ENCODE results near the gene ABHD1. TPM values are rescaled to one million over a fixed set of nuclear protein-coding genes. Genes with fewer than 3 reads are reported as not detected.
"Not testable (repeated sequence)": the region's sequence is repeated elsewhere in the genome, so short reads cannot be mapped to it uniquely, and the experiment has no call there.

ABHD1 gene
- total RNA-seq, 1 donor from 2014 or later, result not detected

- no peaks in the 10 kb centered on the region for H3K27me3 ChIP-seq (ENCODE audit: control insufficient read depth in 3 of 3, insufficient read depth in 3 of 3, low read length in 3 of 3)
- H3K9ac ChIP-seq (ENCODE audit: low read depth in 1 of 3, low read length in 3 of 3), result peak overlapping the region in 1 of 3 donors; percentile 25
- no peaks in the 10 kb centered on the region for H3K9me3 ChIP-seq (ENCODE audit: control insufficient read depth in 3 of 3, low read length in 3 of 3)
- no peaks in the 10 kb centered on the region for H3K36me3 ChIP-seq (ENCODE audit: control insufficient read depth in 3 of 3, insufficient read depth in 3 of 3, low read length in 3 of 3)
- H3K4me3 ChIP-seq (ENCODE audit: low read length in 3 of 3), result no peak overlapping the region
- H3K4me1 ChIP-seq (ENCODE audit: control insufficient read depth in 3 of 3, insufficient read depth in 3 of 3, low read length in 3 of 3), result no peaks in the 10 kb centered on the region
- H3K27ac ChIP-seq (ENCODE audit: low read depth, low read length), result no peak overlapping the region
Measured at GRCh38 chr2:27108221-27108620, 15.4 kb upstream of the ABHD1 start.

DNA sequence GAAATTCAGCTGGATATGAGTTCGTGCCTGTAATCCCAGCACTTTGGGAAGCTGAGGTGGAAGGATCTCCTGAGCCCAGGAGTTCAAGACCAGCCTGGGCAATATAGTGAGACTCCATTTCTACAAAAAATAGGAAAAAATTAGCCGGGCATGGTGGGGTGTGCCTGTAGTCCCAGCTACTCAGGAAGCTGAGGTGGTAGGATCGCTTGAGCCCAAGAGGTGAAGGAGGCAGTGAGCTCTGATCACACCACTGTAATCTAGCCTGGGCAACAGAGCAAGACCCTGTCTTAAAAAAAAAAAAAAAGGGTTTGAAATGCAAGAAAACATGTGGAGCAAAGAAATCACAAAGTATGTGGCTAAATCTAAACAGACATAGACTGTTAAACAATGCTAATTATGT, 14.5 kb upstream of the ABHD1 start:
- Histone ChIP-seq H3K4me1 (ENCODE audit: control insufficient read depth in 3 of 3, insufficient read depth in 3 of 3, low read length in 3 of 3) (no peaks in the 10 kb centered on the region), H3K27ac (ENCODE audit: low read depth, low read length) (no peak overlapping the region), H3K9ac (ENCODE audit: low read depth in 1 of 3, low read length in 3 of 3) (no peak overlapping the region), H3K9me3 (ENCODE audit: control insufficient read depth in 3 of 3, low read length in 3 of 3) (no peaks in the 10 kb centered on the region), H3K27me3 (ENCODE audit: control insufficient read depth in 3 of 3, insufficient read depth in 3 of 3, low read length in 3 of 3) (no peaks in the 10 kb centered on the region), H3K4me3 (ENCODE audit: low read length in 3 of 3) (no peak overlapping the region), H3K36me3 (ENCODE audit: control insufficient read depth in 3 of 3, insufficient read depth in 3 of 3, low read length in 3 of 3) (no peaks in the 10 kb centered on the region)

- not testable (repeated sequence) for H3K36me3 ChIP-seq (ENCODE audit: control insufficient read depth in 3 of 3, insufficient read depth in 3 of 3, low read length in 3 of 3); H3K27me3 ChIP-seq (ENCODE audit: control insufficient read depth in 3 of 3, insufficient read depth in 3 of 3, low read length in 3 of 3); H3K27ac ChIP-seq (ENCODE audit: low read depth, low read length); H3K4me3 ChIP-seq (ENCODE audit: low read length in 3 of 3); H3K9ac ChIP-seq (ENCODE audit: low read depth in 1 of 3, low read length in 3 of 3); H3K4me1 ChIP-seq (ENCODE audit: control insufficient read depth in 3 of 3, insufficient read depth in 3 of 3, low read length in 3 of 3); H3K9me3 ChIP-seq (ENCODE audit: control insufficient read depth in 3 of 3, low read length in 3 of 3)
Measured at GRCh38 chr2:27110603-27111352, 12.8 kb upstream of the ABHD1 start.

DNA sequence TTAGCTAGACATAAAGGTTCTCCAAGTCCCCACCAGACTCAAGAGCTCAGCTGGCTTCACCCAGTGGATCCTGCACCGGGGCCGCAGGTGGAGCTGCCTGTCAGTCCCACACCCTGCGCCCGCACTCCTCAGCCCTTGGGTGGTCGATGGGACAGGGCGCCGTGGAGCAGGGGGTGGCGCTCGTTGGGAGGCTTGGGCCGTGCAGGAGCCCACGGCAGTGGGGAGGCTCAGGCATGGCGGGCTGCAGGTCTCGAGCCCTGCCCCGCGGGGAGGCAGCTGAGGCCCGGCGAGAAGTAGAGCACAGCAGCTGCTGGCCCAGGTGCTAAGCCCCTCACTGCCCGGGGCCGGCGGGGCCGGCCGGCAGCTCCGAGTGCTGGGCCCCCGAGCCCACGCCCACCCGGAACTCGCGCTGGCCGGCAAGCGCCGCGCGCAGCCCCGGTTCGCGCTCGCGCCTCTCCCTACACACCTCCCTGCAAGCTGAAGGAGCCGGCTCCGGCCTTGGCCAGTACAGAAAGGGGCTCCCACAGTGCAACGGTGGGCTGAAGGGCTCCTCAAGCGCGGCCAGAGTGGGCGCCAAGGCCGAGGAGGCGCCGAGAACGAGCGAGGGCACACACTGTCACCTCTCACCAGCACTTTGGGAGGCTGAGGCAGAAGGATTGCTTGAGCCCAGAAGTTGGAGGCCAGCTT, 12.1 kb upstream of the ABHD1 start:
- not testable (repeated sequence) for H3K27ac ChIP-seq (ENCODE audit: low read depth, low read length); H3K9me3 ChIP-seq (ENCODE audit: control insufficient read depth in 3 of 3, low read length in 3 of 3); H3K4me3 ChIP-seq (ENCODE audit: low read length in 3 of 3); H3K36me3 ChIP-seq (ENCODE audit: control insufficient read depth in 3 of 3, insufficient read depth in 3 of 3, low read length in 3 of 3); H3K27me3 ChIP-seq (ENCODE audit: control insufficient read depth in 3 of 3, insufficient read depth in 3 of 3, low read length in 3 of 3); H3K4me1 ChIP-seq (ENCODE audit: control insufficient read depth in 3 of 3, insufficient read depth in 3 of 3, low read length in 3 of 3); H3K9ac ChIP-seq (ENCODE audit: low read depth in 1 of 3, low read length in 3 of 3)

GRCh38 chr2:27115519-27115918, 8.1 kb upstream of the ABHD1 start:
- Histone ChIP-seq H3K4me1 (ENCODE audit: control insufficient read depth in 3 of 3, insufficient read depth in 3 of 3, low read length in 3 of 3) (peaks cover 8 to 12% (median 10%) of the 10 kb centered on the region in 3 donors), H3K27me3 (ENCODE audit: control insufficient read depth in 3 of 3, insufficient read depth in 3 of 3, low read length in 3 of 3) (peaks cover 10 to 19% (median 12%) of the 10 kb centered on the region in 3 donors), H3K27ac (ENCODE audit: low read depth, low read length) (no peak overlapping the region), H3K9ac (ENCODE audit: low read depth in 1 of 3, low read length in 3 of 3) (no peak overlapping the region), H3K36me3 (ENCODE audit: control insufficient read depth in 3 of 3, insufficient read depth in 3 of 3, low read length in 3 of 3) (no peaks in the 10 kb centered on the region), H3K9me3 (ENCODE audit: control insufficient read depth in 3 of 3, low read length in 3 of 3) (no peaks in the 10 kb centered on the region), H3K4me3 (ENCODE audit: low read length in 3 of 3) (no peak overlapping the region)

- peaks cover 10 to 19% (median 12%) of the 10 kb centered on the region in 3 donors for H3K27me3 ChIP-seq (ENCODE audit: control insufficient read depth in 3 of 3, insufficient read depth in 3 of 3, low read length in 3 of 3)
- H3K36me3 ChIP-seq (ENCODE audit: control insufficient read depth in 3 of 3, insufficient read depth in 3 of 3, low read length in 3 of 3), result no peaks in the 10 kb centered on the region
- H3K27ac ChIP-seq (ENCODE audit: low read depth, low read length), result no peak overlapping the region
- H3K4me1 ChIP-seq (ENCODE audit: control insufficient read depth in 3 of 3, insufficient read depth in 3 of 3, low read length in 3 of 3), result peaks cover 11 to 16% (median 12%) of the 10 kb centered on the region in 3 donors
- no peaks in the 10 kb centered on the region for H3K9me3 ChIP-seq (ENCODE audit: control insufficient read depth in 3 of 3, low read length in 3 of 3)
- peak overlapping the region in 1 of 3 donors; percentile 74 for H3K9ac ChIP-seq (ENCODE audit: low read depth in 1 of 3, low read length in 3 of 3)
- peak overlapping the region in 2 of 3 donors; percentile 76 to 78 for H3K4me3 ChIP-seq (ENCODE audit: low read length in 3 of 3)
Measured at GRCh38 chr2:27117995-27118524, 5.6 kb upstream of the ABHD1 start.

DNA sequence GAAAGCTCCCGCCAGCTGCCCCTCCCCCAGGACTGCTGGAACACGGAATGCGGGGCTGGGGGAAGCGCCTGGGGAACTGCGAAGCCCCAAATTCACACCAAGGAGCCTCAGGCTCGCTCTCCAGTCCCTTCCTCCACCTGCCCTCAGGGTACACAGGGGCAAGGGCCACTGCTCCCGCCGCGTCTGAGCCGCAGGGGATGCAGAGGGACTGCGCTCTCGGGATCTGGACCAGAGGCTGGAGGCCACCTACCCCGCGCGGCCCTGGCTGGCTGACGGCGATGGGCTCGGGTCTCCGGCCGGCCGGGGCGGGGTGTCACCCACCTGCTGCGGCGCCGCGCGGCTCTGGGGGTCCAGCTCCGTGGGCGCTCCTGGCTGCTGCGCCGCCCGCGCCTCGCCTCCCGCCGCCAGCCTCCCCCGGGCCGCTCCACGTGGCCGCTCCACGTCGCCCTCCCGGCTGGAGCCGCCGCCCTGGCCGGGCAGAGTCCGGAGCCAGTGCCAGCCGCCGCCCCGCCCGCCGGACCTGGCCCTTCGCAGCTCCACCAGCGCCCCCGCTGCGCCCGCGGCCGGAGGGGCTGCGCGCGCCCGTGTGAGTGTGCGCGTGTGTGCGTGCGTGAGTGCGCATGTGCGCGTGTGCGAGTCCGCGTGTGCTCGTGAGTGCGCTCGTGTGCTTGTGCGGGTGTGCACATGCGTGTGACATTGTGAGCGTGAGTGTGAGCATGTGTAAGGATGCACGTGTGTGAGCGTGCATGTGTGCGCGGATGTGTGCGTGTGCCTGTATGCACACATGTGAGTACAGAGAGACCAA, 4.9 kb upstream of the ABHD1 start, which contains the start of gene CGREF1:
CGREF1 (minus strand) TSS at position 604 of the 805 bp plus-strand sequence. CDS start 14,762 bp downstream, outside the sequence.
- no peak within 1 kb of the TSS for H3K27ac ChIP-seq (ENCODE audit: low read depth, low read length)
- H3K4me3 ChIP-seq (ENCODE audit: low read length in 3 of 3), result peak within 1 kb of the TSS; percentile 71 to 78 (median 76)
- no peaks in the 10 kb centered on the region for H3K9me3 ChIP-seq (ENCODE audit: control insufficient read depth in 3 of 3, low read length in 3 of 3)
- H3K4me1 ChIP-seq (ENCODE audit: control insufficient read depth in 3 of 3, insufficient read depth in 3 of 3, low read length in 3 of 3), result peaks cover 15 to 21% (median 16%) of the 10 kb centered on the region in 3 donors
- no peaks in the 10 kb centered on the region for H3K36me3 ChIP-seq (ENCODE audit: control insufficient read depth in 3 of 3, insufficient read depth in 3 of 3, low read length in 3 of 3)
- H3K9ac ChIP-seq (ENCODE audit: low read depth in 1 of 3, low read length in 3 of 3), result peak within 1 kb of the TSS in 2 of 3 donors; percentile 43 to 74
- peaks cover 10 to 19% (median 12%) of the 10 kb centered on the region in 3 donors for H3K27me3 ChIP-seq (ENCODE audit: control insufficient read depth in 3 of 3, insufficient read depth in 3 of 3, low read length in 3 of 3)

DNA sequence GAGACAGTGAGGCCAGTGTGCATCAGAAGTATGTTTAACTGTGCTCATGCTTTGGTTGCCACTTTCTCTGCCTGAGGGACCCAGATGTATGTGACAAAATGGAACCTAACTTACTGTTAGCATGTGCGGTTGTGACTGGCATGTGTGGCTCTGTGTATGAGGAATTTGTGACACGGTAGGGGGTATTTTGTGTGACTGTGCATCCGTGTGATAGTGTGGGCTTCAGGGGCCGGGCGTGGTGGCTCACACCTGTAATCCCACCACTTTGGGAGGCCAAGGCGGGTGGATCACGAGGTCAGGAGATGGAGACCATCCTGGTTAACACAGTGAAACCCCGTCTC, 4.3 kb upstream of the ABHD1 start:
- H3K27me3 ChIP-seq (ENCODE audit: control insufficient read depth in 3 of 3, insufficient read depth in 3 of 3, low read length in 3 of 3), result peaks cover 10 to 19% (median 12%) of the 10 kb centered on the region in 3 donors
- H3K27ac ChIP-seq (ENCODE audit: low read depth, low read length), result not testable (repeated sequence)

GRCh38 chr2:27121906-27122305, 1.7 kb upstream of the ABHD1 start:
- H3K27ac ChIP-seq (ENCODE audit: low read depth, low read length), result no peak overlapping the region
- no peaks in the 10 kb centered on the region for H3K36me3 ChIP-seq (ENCODE audit: control insufficient read depth in 3 of 3, insufficient read depth in 3 of 3, low read length in 3 of 3)
- H3K4me1 ChIP-seq (ENCODE audit: control insufficient read depth in 3 of 3, insufficient read depth in 3 of 3, low read length in 3 of 3), result peaks cover 29 to 40% (median 34%) of the 10 kb centered on the region in 3 donors
- no peak overlapping the region for H3K4me3 ChIP-seq (ENCODE audit: low read length in 3 of 3)
- H3K9ac ChIP-seq (ENCODE audit: low read depth in 1 of 3, low read length in 3 of 3), result no peak overlapping the region
- peaks cover 10 to 19% (median 12%) of the 10 kb centered on the region in 3 donors for H3K27me3 ChIP-seq (ENCODE audit: control insufficient read depth in 3 of 3, insufficient read depth in 3 of 3, low read length in 3 of 3)
- no peaks in the 10 kb centered on the region for H3K9me3 ChIP-seq (ENCODE audit: control insufficient read depth in 3 of 3, low read length in 3 of 3)

More for the DNA sequence above, 4.3 kb upstream of the ABHD1 start:
- peak overlapping the region; percentile 71 to 78 (median 76) for H3K4me3 ChIP-seq (ENCODE audit: low read length in 3 of 3)
- H3K9me3 ChIP-seq (ENCODE audit: control insufficient read depth in 3 of 3, low read length in 3 of 3); H3K36me3 ChIP-seq (ENCODE audit: control insufficient read depth in 3 of 3, insufficient read depth in 3 of 3, low read length in 3 of 3): not testable (repeated sequence)
- peaks cover 21 to 27% (median 21%) of the 10 kb centered on the region in 3 donors for H3K4me1 ChIP-seq (ENCODE audit: control insufficient read depth in 3 of 3, insufficient read depth in 3 of 3, low read length in 3 of 3)
- H3K9ac ChIP-seq (ENCODE audit: low read depth in 1 of 3, low read length in 3 of 3), result peak overlapping the region in 2 of 3 donors; percentile 3 to 74

Data from skeletal muscle tissue (tissue), 4 donors.